Fibroblast of pulmonary artery (primary cell): ENCODE measurements around the gene SERP2.

ENCODE experiments used
- DNase-seq: peaks from one replicate; pipeline ENCODE4 v3.0.0-alpha.2; 2010; ENCODE audit warnings: low read depth
- H3K4me3 ChIP-seq: replicated peaks from 2 replicates; pipeline ENCODE4 v1.5.1; 2011; ENCODE audit warnings: low read depth, mild to moderate bottlenecking, control low read depth, low read length, moderate library complexity
- TF ChIP-seq, protein P1 (sequence below): IDR thresholded peaks from 2 replicates; pipeline ENCODE4 v1.5.1; 2011; ENCODE audit warnings: mild to moderate bottlenecking, control low read depth, low read length, inconsistent platforms; ENCODE audit errors: missing control alignments

SERP2 gene

DNA sequence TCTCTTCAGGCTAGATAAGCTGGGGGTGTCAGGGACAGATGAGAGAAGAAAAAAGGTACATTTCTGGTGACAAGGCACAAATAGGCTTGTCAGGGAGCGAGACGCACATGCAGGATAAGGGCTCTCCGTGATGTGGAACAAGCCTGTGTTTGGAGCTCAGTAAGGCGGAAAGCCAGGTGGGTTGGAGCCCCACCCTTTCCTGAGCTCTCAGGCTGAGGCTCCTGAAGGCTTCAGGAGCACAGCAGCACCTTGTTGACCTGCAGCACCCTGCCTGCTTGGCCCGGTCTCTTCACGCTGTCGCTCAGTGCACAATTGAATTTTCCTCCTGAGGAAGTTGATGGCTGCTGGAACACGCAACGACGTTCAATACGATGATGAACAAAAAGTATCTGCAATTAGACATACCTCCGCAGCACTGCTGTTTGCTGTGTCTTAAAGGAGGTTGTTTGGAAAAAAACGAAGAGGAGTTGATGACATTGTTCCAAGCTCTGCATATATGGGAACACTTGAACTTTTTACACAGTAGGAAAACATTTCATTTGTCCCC lies 29.3 kb downstream of the SERP2 start:
- TF ChIP-seq, protein P1, sequence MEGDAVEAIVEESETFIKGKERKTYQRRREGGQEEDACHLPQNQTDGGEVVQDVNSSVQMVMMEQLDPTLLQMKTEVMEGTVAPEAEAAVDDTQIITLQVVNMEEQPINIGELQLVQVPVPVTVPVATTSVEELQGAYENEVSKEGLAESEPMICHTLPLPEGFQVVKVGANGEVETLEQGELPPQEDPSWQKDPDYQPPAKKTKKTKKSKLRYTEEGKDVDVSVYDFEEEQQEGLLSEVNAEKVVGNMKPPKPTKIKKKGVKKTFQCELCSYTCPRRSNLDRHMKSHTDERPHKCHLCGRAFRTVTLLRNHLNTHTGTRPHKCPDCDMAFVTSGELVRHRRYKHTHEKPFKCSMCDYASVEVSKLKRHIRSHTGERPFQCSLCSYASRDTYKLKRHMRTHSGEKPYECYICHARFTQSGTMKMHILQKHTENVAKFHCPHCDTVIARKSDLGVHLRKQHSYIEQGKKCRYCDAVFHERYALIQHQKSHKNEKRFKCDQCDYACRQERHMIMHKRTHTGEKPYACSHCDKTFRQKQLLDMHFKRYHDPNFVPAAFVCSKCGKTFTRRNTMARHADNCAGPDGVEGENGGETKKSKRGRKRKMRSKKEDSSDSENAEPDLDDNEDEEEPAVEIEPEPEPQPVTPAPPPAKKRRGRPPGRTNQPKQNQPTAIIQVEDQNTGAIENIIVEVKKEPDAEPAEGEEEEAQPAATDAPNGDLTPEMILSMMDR = no peak
- no peak overlapping the region for H3K4me3 ChIP-seq
- no peak for DNase-seq

DNA sequence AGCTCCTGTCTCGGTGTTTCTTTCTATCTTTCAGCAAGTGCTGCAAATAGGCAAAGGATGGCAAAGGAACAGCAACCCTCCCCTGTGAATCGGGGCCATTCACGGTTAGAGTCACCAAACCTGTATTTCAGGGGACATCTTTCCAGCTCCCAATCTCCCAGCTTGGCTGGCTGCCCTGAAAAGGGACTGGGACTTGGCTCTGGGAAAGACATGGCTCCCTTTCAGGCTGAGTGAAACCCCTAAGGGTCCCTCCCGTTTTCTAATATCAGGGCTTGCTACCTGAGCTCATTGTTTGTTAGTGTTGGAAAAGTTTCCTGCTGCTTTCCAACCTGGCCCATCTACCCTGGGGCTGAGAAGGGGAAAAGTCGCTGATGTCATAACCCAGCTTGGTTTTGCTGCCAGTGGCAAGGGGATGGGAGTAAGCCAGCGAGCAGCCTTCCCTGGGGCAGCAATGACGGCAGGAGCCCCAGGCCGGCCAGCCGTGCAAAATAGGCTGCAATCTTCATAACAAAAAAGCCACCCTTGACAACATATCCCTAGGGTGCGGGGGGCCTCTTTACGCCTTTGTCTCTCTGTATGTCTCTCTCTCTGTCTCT lies 29.9 kb downstream of the SERP2 start:
- no peak overlapping the region for H3K4me3 ChIP-seq
- DNase-seq = no peak
- TF ChIP-seq, protein P1 = no peak

DNA sequence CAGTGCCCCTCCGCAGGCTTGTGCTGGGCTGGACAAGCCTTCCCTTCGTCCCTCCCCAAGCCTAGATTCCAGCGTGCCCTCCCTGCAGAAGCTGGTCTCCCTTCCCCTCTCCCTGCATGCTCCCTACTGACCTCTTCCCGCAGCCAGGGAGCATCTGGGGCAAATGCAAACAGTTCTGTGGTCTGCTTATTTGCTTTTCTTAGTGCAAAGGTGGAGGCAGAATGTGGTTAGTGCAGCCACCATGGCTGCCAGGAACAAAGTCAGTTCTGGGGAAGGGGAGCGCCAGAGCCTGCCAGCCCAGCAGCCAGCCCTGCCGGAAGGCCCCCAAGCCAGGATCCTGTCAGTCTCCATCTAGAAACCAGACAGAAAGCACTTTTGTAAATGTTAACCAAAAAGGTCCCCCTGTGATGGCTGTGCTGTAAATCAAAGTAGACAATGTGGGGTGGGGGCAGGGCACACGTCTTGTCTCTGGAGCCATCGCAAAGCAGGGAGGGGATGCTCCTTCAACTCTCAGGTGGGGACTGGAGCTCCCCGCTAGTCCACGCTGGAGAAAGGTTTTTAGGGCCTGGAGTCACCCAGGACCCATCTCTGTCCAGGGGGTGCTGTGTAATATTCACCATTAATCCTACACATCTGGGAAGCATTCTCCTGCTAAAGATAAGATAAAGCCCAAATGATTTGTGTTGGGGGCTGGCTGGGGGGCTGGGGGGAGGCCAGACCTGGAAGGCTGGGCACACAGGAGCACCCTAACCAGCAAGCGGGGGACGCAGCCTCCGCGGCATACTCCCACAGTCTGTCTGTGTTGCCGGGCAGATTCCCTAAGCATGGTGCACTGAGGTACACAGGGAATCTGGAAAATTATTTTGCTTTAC lies 30.9 kb downstream of the SERP2 start:
- H3K4me3 ChIP-seq = no peak overlapping the region
- TF ChIP-seq, protein P1 = no peak
- no peak for DNase-seq

DNA sequence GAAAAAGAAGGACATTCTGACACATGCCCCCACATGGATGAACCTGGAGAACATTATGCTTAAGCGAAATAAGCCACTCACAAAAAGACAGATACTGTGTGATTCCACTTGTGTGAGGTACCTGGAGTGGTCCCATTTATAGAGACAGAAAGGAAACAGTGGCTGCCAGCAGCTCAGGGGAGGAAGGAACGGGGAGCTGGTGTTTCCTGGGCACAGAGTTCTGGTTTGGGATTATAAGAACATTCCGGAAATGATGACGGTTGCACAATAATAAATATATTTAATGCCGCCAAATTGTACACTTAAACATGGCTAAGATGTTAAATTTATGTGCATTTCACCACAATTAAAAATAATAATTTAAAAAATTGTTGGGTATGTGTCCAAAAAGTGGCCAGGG lies 33.0 kb downstream of the SERP2 start:
- DNase-seq = no peak
- H3K4me3 ChIP-seq = no peak overlapping the region
- TF ChIP-seq, protein P1 = no peak

DNA sequence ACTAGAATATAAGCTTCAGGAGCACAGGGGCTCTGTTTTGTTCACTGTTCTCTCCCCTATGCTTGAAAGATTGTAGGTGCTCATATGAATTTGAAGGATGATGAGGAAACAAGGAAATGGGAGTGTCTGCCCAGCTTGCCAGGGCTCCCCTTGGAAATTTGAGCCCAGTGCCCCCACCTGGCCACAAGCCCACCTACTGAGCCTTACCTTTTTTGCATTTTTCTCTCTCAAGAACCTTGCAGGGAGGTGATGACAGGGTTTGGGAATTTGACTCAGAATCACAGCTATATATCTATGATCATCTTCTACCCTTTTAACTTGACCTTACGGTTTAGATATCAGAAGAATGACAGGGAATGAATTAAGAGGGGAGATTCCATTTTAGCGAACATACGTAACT lies 33.8 kb downstream of the SERP2 start:
- DNase-seq = no peak
- TF ChIP-seq, protein P1 = no peak
- no peak overlapping the region for H3K4me3 ChIP-seq

DNA sequence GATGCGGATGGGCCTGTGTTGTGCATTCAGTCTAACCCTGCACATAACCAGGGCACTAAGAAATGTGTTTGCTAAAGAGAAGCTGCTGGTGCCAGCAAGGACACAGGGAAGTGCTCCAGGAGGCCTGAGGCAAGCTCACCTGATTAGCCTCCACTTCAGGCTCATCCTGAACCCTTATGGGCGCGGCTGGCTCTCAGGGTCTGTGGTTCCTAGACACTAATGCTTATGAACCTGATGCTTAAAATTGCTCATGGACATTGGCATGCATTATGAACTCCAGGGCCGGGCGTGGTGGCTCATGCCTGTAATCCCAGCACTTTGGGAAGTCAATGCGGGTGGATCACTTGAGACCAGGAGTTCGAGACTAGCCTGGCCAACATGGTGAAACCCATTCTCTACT lies 34.3 kb downstream of the SERP2 start:
- H3K4me3 ChIP-seq = no peak overlapping the region
- no peak for DNase-seq
- TF ChIP-seq, protein P1 = no peak
